ENCODE measurements around the gene PHACTR3.

PHACTR3 gene

DNA sequence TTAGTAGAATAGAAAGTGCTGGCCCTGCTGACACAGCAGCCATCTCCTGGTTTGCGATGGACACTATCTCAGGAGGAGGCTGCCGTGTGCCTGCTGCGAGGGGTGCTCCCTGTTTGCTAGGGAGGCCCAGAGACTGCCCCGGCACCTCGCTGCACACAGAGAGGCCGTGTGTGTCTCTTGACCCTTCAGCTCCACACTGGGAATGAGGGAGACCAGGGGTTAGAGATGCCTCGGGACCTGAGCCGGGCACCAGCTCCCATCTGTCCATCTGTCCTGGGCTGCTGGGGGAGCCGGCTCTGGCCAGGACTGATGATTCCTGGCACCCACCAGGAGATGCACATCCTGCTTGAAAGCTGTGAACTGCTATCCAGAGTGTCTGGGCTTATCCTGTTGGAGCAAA, 18.2 kb downstream of the PHACTR3 start:
- DNase-seq = no peak

DNA sequence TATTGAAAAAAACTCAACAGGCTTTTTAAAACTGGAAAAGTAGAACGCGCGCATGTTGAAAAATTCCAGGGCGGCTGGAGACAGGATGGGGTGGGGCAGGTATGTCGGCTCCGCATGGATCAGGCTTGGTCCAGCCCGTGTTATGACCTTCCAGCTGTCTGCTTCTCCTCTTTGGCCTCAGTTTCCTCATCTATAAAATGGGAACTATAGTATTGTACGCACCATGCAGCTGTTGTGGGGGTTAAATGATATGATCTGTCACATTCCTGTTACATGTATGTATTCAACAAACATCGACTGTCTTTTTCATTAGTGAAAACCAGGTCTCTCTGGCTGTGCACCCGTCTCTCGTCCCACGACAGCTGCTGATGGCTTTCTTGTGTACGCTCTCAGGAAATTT, 18.8 kb downstream of the PHACTR3 start:
- DNase-seq = no peak

DNA sequence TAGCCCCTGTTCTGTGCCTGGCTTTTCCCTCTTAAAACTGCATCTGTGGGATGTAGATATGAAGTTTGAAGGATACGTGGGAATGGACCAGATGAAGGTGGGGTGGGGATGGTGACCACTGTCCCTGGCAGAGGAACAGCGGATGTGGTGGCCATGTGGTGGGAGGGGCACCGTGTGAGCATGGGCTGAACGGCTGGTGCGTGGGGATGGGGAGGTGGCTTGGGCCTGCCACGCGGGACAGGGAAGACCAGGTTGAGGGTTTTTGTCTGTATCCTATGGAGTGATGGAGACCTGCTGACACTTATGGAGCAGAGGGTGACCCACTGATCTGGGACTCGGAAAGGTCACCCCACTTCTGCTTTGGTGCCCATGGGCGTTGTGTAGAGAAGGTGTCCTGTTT, 19.2 kb downstream of the PHACTR3 start:
- no peak for DNase-seq

DNA sequence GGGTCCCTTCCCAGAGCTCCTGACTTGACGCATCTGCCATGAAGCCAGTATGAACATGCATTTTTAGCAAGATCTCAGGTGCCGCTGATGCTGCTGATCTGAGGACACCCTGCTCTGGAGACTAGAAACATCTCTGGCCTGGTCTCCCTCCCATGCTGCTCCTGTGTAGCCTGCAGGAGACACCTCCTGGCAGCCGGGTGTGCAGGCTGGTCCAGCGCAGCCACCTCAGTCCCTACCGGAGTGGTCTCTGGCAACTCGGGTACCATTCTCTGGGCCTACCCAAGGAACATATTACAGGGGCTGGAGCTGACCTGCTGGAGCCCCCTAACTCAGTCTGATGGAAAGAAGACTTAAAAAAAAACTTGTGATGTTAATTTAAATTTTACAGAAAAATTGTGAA, 20.1 kb downstream of the PHACTR3 start:
- no peak for DNase-seq

DNA sequence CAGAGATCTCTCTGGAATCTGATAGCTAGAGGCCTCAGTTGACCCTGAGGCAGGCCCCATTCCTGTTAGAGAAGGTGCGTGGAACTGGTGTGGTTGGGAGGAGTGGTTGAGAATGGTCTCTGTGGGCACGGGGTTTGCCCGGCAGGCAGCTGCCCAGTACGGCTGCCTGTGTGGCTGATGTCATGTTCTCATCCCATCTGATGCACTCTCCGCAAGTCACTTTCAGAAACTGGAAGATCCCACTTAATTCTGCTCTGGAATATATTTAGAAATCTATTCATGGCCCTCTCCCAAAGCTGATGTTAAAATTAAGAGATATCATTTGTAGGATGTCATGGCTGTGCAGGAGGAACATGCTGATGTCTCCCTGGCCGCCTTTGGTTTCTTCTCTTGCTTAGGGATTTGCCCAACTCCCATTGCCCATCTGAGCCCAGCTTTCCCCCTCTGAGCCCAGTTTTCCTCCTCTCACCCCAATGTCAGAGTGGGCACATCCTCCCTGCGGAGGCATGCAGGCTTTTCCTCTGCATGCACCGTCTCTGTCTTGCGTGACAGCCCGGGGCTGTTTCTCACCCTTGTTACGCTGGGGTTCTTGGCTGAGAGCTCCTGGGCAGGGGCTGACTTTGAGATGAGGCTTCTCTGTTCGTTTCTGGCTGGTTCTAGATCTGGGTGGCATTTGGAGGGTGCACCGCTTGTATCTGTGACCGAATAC, 21.0 kb downstream of the PHACTR3 start:
- no peak for DNase-seq

DNA sequence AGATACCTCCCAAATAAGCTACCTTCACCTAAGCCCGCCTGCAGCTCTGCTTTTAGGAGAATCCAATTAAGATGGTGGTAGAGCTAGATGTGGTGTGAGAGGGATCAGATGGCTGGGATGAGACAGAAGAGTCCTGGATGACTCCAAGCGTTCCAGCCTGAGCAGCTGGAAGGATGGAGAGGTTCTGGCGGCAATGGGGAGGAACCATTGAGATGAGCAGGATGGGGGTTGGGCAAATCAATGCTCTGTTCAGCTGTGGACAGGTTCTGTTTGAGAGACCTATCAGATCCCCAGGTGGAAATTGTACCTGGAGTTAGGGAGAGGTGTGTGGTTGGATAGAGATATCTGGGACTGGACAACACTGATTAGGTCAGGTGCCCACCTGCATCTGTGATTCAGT, 23.0 kb downstream of the PHACTR3 start:
- no peak for DNase-seq

DNA sequence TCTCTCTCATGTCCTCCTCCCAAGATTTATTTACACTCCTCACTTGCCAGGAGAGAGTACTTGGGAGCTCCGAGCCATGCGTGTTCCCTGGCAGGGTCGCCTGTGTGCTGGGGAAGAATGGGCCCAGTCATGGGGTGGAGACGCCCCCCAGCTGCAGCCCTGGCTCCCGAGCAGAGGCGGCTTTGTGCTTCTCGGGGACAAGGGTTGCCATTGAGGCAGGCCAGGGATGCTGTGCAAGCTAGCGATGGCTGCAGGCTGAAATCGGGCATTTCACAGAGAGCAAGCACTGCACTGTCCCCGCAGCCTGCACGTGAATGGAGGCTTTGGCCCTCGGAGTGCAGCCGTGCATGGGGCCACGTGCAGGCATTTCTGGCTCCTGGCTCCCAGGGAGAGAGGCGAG, 23.8 kb downstream of the PHACTR3 start:
- DNase-seq = no peak

DNA sequence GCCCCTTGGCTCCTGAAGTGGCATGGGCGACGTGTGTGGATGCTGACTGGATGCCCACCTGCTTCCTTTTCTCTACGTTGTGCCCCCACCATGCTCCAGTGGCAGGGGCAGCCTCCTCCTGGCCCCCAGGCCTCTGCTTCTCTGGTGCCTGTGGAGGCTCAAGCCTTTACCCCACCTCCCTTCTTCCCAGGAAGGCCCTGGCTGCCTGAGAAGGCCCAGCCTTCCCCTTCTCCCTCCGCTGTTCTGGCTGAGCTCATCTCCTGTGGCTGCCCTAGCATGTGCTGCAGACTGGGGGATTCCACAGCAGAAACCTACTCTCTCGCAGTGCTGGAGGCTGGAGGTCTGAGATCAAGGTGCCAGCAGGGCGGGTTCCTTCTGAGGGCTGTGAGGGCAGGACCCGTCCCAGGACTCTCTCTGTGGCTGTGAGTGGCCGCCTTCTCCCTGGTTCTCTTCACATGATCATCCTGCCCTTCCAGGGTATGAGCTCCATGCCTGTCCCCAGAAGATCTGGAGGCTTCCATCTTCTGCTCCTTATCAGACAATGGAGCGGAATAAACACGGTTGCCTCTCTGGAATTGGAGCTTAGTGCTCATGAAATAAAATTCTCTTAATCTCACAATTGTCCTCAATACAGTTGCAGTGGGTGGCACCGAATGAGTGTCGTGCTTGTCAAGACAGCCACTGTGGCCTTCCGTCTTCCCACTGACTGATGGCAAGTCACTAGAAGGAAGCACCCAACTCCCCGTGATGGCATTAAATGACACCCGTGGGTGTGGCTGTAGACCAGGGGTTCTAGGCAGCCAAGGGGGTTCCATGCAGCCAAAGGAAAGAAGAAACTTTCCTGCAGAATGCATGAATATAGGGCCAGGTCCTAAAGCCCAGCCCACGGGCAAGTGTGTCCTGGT, 25.1 kb downstream of the PHACTR3 start:
- no peak for DNase-seq

DNA sequence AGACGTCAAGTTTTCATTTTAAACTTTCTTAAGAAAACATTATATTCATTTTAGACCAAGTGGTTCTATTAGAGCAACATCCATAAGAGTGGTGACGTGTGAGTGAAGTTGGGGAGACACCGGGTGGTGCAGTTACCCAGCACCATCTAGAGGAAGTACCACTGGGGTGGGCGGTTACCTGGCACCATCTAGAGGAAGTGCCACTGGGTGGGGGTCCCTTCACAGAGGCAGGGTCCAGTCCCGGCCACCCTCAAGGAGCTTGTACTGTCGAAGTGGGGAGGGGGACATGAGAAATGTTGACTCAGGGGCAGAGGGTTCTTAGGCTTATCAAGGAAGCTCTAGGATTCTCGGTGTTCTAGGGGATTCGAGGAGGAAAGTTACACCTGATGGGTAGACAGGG, 26.2 kb downstream of the PHACTR3 start:
- no peak for DNase-seq

DNA sequence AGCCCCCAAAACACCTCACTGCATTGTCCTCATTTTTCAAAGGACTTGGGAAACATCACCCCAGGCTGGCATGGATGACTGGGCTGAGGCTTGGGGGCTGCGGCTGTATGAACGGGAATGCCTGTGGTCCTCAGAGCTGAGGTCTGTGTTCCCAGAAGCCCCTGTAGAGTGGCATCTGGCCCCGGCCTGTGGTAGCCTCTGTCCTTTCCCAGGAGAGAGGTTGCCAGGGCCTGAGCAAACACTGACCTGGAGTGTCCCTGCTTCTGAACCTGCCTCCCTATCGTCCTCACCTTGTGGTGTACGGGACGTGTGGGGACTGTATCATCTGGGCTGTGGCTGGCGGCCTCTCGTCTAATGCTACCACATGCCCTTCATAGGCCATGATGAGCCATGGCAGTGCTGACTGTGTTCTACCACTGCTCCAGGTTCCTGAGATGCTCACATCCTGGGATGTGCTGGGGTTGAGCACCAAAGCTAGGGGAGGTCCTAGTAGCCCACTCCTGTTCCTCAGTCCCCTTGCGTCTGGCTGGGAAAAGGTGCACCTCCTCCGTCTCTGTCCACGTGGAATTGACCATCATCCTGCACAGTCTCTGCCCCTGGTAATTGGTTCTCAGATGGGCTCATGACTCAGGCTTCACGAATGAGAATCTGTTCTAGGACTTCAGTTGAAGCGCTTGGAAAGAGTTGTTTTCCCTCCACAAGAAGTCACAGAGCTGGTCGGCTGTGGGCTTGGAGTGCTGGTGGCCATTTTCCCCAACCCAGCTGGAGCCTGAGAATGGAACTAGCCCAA, 27.6 kb downstream of the PHACTR3 start:
- DNase-seq = no peak

DNA sequence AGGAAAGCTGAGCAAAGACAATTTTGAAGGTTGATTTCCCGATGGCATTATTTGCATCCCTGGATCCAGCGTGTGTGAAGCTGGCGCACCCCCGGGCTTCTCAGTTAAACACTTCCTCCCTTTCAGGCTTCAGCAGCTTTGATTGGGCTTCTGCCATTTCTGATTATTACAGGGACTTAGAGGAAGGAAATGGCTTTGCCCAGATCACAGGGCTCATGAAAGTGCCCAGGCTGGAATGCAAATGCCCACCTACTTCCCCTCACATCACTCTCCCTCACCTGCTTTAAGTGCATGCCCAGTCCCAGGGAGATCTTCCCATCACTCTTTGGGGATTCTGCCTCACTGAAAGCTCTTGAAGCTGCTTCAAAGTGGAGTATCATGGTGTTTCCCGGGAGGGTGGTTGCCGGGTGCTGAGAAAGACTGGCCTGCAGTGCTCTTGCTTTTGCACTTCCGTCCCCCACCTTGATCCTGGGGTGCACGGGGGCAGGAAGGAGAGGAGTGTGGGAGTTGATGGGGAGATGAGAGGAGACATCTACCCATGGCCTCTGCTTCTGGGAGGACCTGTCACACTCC, 28.3 kb downstream of the PHACTR3 start:
- no peak for DNase-seq

DNA sequence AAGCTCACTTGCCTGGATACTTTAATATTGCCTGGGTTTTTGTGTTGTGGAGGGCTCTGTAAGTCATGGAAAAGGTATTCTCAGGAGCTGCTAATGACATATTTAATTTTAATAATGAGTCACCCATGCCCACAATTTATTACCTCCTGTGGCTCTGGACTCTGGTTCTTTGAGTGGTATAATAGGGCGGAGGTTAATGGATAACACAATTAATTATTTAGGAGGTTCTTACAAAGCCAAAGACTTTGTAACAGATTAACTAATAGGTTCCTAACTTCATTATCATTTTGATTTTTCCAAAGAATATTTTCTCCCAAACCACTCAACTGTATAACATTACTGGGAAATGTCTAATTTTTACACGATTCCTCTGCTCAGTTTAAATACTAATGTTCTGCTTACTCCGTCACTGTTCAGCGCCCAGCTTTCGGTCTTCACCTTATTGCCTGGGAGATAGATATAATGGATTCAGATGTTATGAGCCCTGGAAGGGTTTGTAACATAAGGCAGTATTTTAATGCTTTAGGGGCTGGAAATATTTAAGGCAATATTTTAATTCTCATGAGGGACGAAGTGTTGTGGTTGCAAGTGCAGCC, 29.4 kb downstream of the PHACTR3 start:
- no peak for DNase-seq

DNA sequence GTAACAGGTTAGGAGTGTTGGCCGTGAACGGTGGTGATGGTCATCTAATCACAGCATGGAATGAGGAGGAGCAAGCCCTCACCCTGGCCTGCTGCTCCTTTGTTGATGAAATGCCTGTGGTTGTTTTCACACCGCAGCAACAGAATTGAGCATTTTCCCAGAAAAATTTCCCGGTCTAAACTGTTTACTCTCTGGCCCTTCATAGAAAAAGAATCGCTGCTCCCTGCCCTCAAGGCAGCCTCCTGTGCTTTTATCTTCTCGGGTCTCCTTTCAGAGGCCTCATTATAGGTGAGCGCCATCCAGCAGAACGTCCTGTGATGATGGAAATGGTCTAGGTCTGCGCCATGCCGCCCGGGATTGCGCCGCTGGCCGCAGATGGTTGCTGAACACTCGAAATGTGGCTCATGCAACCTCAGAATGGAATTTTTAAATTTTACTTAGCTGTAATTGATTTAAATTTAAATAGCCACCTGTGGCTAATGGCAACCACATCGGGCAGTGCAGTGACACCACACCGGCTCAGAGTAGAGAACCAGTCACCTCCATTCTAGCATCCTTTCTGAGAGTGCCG, 30.2 kb downstream of the PHACTR3 start:
- DNase-seq = no peak

DNA sequence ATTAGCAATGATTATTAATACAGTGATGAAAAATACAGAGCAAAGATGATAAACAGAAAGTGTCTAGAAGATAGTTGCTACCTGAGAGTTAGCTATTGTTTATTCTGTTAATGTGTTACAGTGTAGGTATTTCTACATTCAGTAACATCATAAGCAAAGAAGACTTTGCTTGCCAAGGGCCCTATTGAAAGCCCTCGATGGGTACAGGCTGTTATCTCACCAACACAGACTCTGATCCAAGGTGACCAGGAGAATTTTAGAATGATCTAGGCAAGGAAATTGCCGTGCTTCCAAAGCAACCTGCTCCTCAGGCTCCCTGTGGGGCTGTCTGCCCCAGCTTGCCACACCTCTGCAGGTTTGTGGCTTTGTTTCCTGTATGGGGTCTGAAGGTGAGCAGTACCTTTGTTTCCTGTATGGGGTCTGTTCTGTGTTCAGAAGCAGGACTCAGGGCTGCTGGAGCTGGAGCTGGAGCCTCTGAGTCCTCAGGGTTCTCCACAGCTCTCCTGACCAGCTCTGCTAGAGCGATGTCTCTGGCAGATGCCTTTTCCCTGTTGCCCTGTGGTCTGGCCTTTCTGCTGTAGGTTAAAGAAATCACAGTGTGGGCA, 32.5 kb downstream of the PHACTR3 start:
- DNase-seq = no peak

DNA sequence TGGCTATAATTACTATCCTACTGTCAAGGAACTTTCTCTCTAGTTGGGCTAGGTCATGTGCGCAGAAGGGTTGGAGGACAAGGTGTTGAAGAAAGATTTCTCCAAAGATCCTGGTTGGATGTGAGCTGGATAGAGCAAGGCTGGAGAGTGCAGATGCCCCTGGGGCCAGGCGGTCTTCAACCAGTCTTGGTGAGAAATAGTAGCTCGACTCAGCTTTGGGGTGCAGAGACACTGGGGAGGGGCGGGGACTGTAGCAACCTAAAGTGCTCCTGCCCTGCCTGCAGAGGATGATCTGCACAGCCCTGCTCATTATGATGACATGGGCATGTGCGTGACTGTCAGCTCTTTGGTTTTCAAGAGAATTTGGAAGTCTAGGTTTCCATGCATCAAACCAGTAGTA, 35.9 kb downstream of the PHACTR3 start:
- DNase-seq = no peak

DNA sequence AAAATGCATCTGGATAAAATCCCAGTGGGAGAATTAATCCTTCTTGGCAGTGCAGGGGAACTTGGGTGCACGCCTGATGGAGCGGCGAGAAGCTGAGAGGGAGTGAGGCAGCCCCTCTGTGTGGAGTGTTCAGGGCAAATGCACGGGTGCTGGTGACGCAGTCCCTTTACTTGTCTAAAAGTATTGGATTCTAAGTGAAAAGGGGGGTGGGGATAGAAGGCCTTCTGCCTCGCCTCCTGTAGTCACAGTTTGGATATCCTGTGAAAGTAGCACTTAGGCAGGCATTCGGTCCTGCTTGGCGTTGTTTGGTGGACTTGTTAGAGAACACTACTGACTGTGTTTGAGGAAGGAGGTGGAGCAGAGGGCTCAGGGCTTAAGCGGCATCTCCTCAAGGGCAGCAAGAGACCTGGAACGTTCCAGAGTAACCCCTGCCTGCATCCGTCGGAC, 39.3 kb downstream of the PHACTR3 start:
- no peak for DNase-seq

DNA sequence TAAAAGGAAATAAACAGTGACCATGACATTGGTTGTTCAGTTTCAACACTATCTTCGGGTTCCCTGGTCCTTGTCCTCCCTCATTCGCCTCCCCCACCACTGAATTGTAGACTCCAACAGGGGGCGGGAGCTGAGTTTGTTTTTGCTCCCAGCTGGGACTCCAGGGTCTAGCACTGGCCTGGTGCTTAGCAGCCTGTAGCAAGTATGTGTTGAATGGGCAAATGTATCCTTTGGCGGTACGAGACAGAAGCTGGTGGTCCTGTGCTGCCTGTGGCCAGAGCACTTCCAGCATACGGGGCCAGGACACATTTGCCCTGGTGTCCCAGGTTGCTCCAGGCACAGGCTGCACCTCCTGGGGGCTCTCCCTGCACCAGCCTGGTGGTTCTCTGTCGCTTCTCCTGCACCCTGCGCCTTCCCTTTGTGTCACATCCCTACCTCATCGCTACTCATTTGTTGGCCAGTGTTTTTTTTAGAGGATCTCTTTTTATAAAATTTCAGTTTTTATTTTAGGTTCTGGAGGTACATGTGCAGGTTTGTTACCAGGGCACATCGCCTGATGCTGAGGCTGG, 40.1 kb downstream of the PHACTR3 start:
- DNase-seq = no peak

DNA sequence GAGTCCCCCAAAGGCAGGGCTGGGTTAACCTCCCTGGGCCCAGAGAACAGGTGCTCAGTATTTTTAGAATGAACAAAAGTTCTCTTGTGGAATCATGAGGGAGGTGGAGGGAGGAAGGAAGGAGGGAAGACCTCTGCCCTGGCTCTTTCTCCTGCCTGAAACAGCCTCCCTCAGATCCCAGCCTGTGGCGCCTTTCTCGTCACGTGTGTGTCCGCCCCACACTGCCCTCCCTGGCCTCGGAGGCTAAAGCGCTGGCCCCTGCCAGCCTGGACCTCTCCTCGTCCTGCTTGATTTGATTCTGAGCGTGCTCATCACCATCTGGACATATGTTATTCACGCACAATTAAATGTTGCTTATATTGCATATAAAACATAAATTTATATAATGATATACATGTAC, 40.9 kb downstream of the PHACTR3 start:
- DNase-seq = no peak

DNA sequence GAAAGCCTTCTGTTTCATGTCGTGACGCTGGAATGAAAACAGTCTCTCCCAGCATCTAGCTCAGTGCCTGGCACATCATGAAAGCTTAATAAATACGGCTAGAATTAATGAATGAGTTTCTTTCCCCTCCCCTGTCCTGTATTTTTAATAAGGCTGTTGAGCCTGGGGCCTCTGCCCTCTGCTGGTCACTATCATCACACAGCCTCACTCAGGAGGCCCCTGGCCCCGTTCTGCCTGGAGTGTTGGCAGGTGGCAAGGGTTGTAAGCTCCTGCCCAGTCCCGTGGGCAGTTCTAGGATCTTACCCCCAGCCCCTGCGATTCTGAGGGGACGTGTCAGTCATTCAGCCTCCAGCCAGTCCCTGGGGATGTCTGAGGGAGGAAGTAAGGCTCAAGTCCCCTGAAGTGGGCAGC, 41.4 kb downstream of the PHACTR3 start:
- DNase-seq = no peak

DNA sequence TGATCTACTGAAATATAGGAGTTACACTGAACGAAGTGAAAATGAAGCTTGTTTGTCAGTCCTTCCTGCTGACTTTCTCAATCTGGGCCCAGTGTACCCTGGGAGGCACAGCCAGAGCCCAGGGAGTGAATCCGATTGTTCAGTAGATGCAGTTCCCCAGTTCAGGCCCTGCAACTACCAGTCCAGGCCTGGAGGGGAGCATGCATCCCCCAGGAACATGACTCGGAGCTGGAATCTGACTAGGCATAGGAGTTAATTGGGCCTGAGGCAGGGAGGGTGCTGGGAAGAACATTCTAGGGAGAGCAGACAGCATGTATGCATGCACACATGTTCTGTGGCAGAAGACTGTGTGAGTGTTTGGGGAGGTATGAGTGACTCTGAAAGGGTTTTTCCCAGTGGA, 42.1 kb downstream of the PHACTR3 start:
- DNase-seq = no peak

DNA sequence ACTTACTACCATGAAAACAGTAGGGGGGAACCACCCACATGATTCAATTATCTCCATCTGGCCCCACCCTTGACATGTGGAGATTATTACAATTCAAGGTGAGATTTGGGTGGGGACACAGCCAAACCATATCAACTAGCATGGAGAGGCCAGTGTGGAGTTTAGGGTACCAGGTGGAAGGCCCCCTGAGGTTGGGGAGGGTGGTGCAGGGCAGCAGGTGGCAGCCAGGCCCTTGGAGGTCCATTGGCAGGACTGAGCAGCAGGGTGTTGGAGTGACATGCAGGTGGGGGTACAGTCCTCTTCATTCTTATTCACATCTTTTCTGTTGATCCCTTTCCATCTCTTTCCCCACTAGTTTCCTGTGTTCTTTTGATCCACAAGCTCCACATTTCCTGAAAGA, 42.9 kb downstream of the PHACTR3 start:
- DNase-seq = no peak
